Fibroblast of skin of left quadriceps (primary cell): ENCODE results near the gene SKIL.
"Not testable (repeated sequence)": the region's sequence is repeated elsewhere in the genome, so short reads cannot be mapped to it uniquely, and the experiment has no call there.

ENCODE experiments used
- DNase-seq, 2 experiments: peaks; one replicate each; pipeline ENCODE4 v3.0.0-alpha.2; 2013; ENCODE audit warnings: low read depth in 2 of 2

The SKIL gene, protein sequence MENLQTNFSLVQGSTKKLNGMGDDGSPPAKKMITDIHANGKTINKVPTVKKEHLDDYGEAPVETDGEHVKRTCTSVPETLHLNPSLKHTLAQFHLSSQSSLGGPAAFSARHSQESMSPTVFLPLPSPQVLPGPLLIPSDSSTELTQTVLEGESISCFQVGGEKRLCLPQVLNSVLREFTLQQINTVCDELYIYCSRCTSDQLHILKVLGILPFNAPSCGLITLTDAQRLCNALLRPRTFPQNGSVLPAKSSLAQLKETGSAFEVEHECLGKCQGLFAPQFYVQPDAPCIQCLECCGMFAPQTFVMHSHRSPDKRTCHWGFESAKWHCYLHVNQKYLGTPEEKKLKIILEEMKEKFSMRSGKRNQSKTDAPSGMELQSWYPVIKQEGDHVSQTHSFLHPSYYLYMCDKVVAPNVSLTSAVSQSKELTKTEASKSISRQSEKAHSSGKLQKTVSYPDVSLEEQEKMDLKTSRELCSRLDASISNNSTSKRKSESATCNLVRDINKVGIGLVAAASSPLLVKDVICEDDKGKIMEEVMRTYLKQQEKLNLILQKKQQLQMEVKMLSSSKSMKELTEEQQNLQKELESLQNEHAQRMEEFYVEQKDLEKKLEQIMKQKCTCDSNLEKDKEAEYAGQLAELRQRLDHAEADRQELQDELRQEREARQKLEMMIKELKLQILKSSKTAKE

DNA sequence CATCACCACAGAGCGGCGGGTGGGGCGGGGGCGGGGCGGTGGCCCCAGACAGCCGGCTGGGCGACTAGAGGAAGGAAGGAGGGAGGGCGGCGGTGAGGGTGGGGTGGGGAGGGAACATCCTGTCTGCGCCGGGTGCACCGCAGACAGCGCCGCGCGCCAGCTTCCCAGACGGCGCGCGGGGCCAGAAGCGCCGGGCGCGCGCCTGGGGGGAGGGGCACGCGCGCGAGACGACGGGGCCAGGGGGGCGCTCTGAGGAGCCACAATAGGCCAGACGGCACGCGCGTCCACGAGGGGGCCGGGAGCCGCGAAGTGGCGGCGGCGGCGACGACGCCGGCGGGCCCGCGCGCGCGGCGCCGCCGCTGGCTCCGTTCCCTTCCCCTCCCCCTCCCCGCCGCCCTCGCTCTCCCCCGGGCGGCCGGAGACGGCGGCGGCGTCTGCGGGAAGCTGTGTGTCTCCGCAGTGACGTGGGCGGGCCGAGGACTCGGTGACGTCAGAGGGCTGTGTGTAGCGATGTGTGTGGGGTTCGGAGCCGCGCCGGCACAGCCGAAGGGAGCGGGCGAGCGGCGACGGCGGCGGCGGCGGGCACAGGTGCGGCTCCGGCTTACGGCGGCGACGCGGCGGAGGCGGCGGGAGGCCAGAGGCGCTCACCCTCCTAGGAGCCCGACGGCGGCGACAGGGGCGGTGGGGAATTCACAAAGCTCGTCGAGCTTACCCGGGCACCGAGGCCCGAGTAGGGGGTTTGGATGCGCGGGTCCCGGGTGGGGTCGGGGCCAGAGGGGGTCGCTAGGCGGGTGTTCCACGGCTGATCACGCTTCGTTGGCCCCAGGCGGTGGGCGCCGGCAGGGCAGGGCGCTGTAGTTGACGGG, at the start of gene SKIL:
Gene SKIL (plus strand): TSS at position 540 of the 866 bp plus-strand sequence. CDS start 2,617 bp downstream, outside the sequence.
- peak; percentile 93 to 94 for DNase-seq

DNA sequence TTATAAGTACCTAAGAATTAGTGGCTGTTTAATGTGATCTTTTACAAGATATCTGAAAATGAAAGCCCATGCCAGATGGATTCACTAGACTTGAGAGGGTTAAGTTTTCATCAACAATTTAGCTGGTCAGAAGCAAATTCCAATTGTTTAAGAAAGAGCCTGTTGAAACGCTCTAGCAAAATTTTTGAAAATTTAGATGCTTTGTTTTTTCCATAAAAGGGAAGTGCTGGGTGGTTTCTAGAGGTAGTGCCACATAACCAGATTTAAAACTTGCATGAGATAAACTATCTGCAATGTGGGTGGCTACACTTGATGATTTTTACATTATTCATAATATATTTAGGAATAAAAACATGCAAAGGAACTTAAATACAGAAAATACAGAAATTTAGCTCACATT, 48.5 kb upstream of the SKIL start:
- DNase-seq = peak in 1 of 2 experiments; percentile 15

DNA sequence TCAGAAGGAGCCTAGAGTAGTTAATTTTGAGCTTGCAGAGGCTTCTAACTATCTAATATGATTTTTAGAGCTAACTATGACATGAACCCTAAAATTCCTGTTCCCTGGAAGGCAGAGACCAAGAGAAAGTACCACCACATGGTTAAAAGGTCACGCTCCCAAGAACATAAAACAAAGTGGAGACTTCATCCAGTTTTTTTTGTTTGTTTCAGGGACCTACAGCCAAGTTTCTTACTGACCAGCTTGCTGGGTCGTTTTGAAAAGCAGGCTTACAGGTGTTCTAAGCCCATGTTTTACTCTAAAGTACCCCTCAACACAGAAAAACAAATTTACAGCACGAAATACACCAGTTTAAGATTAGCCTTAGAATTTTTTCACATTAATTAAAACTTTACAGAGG, 39.6 kb upstream of the SKIL start:
- DNase-seq = no peak

DNA sequence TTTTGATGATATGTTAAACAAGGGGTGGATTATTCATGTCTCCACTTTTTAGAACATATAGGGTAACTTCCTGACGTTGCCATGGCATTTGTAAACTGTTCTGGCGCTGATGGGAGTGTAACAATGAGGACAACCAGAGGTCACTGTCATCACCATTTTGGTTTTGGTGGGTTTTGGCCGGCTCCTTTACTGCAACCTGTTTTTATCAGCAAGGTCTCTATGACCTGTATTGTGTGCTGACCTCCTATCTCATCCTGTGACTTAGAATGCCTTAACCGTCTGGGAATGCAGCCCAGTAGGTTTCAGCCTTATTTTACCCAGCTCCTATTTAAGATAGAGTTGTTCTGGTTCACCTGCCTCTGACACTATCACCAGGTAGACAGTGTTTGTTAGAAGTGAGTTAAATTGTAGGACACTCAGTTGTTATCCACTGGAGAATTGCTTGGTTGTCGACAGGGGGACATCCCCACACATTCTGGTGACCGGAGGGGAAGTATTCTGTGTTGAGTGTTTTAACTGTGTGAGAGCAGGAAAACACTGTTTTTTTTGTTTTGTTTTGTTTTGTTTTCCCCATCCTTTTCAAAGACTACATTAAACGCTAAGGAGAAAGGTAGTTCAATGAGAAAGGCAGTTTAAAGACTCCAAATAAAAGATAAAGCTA, 36.9 kb upstream of the SKIL start:
- DNase-seq = no peak

DNA sequence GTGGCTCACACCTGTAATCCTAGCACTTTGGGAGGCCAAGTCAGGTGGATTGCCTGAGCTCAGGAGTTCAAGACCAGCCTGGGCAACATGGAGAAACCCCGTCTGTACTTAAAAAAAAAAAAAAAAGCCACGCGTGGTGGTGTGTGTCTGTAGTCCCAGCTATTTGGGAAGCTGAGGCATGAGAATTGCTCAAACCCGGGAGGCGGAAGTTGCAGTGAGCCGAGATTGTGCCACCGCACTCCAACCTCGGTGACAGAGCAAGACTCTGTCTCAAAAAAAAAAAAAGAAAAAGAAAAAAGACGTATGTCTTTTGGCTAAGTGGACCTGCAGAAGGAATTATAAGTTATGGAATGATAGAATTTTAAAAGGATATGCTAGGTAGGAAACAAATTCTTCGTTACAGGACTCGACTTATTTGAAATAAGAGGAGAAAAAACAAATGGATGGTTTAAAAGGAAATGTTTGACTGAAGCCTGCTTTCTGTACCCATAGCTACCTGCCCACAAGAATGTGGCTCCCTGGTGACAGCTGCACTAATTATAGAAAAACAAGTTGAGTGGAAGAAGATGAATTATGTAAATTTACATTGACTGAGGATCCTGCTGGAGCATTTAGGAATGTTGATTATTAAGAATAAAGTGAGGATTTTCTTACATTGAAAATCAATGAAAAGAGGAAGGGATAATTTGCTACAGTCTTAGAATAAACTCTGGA, 36.0 kb upstream of the SKIL start:
- no peak for DNase-seq

DNA sequence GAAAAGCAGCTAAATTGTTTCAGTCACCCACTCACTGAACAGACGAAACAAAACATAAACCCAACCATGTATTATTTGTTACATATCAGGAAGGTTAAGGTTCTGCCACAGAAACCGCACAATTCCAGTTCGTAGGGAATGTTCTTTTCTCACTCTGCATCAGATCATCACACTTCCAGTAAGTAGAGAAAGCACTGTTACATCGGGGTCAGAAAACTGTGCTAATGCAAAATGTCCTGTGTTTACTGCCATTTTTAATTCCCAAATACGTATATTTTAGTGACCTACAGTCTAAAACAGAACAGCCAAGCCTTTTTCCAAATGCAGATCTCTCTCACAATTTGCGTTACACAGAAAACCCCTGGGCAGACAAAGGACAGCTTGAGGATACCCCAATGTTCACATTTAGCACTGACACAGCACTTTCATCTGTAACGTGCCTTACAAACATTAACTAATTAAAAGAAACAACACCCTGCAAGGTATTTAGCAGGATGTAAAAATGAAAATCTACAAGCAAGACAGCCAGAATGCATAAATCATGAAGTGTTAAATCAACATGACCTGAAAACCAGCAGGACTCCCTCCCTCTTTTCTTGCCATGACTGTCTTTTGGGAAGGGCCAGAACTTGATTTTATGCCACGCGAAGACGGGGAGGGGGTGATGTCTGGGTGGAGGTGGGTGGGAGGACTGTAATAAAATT, 34.8 kb upstream of the SKIL start:
- DNase-seq = no peak

DNA sequence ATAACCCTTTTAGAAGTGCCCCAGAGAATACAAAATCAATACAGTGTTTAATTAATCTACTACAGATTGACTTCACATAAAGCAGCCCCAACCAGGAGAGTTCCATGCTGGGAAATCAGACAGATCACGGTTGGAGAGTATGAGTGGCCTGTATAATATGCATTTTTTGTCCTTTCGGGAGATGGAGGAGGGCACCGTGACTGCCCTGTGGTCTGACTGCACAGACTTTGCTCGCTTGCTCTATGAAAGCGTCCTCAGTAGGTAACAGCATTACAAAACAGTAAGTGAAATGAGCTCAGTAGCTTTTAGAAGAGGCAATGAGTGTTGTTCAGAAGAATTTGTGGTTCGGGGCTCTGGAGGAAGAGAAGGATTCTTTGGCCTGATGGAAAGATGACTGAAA, 34.2 kb upstream of the SKIL start:
- DNase-seq = no peak

DNA sequence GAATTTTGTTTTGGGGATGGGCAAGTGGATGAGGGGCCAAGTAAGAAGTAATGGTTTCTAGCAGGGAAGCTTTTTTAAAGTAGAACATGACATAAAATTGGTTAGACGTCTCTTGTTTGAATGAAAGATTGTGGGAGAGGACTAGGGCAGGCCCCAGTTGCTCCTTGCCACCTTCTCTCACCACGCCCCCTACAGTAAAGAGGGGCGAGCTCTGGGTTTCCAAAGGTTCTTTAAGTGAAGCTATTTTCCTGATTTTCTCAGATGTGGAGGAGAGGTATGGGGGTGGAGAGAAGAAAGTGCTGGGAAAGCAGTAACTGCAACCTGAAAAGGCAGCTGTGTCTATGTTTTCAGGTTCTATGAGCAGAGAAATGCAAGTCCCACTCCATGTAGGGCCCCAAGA, 32.6 kb upstream of the SKIL start:
- no peak for DNase-seq

DNA sequence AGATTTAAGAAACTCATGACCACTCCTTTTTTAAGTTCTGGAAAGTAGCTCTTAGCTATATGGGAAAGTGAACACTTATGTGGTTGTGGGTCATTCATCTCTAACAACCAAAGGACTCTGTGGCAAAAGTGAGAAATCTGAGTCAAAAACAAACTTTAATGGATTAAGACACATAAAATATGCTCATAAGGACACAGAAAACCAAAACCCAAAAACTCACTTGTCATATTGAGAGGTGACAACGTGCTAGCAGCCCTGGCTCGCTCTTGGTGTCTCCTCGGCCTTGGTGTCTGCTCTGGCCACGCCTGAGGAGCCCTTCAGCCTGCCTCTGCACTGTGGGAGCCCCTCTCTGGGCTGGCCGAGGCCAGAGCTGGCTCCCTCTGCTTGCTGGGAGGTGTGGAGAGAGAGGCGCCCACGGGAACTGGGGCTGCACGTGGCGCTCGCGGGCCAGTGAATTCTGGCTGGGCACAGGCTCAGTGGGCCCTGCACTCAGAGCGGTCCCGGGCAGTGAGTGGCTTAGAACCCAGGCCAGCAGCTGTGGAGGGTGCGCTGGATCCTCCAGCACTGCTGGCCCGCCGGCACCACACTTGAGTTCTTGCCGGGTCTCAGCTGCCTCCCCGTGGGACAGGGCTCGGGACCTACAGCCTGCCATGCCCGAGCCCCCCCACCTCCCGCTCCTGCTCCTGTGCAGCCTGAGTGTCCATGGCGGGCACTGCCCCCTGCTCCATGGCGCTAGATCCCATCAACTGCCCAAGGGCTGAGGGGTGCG, 30.3 kb upstream of the SKIL start:
- DNase-seq = no peak

DNA sequence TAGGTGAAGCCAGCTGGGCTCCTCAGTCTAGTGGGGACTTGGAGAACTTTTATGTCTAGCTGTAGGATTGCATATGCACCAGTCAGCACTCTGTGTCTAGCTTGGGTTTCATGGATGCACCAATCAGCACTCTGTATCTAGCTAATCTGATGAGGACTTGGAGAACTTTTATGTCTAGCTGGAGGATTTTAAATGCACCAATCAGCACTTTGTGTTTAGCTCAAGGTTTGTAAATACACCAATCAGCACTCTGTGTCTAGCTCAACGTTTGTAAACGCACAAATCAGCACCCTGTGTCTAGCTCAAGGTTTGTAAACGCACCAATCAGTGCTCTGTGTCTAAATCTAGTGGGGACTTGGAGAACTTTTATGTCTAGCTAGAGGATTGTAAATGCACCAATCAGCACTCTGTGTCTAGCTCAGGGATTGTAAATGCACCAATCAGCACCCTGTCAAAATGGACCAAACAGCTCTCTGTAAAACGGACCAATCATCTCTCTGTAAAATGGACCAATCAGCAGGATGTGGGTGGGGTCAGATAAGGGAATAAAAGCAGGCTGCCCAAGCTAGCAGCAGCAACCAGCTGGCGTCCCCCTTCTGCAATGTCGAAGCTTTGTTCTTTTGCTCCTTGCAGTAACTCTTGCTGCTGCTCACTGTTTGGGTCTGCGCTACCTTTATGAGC, 29.5 kb upstream of the SKIL start:
- not testable (repeated sequence) for DNase-seq

DNA sequence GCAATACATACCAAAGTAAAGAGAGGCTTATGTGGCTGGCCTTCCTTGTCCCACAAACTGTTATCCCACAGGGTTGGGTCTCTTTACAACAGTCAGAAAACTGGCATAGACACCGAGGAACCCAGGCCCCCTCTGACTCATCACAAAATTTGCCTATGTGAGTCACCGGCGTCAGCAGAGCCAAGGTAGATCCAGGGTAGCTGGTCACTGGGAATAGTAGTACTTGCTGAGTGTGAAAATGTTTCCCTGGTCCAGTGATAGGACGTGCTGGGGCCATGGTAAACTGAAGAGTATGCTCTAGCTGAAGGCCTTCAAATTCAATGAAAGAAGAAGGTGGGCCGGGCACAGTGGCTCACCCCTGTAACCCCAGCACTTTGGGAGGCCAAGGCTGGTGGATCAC, 27.1 kb upstream of the SKIL start:
- DNase-seq = no peak

DNA sequence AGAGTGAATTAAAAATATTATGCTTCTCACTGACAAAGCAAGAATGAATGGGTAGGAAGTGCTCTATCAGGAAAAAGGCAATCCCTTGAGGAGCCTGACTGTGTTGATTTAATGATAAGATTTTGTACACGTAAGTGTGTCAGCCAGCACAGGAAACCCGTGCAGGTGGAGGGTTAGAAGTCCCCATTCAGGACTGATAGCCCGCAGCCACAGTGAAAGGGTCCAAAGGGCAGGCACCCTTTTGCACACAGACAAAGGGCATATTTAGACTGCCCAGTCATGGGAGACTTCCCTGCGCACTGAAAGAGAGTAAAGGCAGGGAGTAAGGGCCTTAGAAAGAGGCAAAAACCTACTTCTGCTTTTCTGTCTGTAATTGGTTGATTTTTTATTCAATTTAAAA, 26.4 kb upstream of the SKIL start:
- no peak for DNase-seq

DNA sequence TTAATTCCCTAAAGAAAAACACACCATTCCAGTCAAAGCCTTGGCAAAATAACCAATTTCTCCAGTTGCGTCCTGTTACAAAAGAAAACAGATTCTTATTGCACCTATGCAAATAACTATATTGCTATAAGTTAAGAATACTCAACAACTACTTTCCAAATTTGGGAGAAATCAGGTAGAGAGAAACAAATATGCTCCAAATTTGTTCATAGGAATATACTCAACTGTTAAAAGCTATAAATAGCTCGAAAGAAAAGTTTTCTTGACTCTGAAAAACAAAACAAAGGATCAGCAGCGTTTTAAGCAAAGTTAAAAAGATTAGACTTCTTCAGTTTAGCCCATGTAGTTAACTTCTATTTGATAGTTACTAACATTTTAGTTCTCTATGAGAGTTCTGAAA, 20.1 kb upstream of the SKIL start:
- no peak for DNase-seq

DNA sequence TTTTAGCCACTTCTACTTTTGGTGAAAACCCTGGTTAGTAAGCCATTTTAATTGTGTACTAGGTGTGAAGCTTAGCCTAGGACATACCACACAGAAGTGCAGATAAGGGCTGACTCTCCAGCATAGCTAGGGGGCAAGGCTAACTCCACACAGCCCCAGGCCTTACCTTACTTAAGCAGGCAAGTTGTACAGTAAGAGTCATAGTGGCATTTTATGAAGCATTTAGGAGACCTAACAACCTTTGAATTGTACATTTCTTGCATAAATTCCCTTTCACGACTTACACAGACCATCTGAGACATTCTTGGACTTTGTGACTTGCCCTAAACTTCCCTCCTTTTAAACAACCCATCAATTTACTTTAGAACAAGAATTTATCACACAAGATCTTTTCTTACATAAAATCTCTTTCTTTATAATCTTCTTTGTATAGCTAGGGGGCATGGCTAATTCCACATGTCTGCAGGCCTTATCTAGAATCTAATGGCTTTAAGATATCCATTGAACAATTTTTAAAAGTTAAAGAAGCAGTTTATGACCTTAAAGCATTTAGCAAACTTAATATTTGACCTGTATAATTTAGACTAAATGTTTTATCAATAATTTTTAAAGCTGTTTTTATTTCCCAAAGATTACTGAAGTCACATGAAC, 18.7 kb upstream of the SKIL start:
- DNase-seq = no peak

DNA sequence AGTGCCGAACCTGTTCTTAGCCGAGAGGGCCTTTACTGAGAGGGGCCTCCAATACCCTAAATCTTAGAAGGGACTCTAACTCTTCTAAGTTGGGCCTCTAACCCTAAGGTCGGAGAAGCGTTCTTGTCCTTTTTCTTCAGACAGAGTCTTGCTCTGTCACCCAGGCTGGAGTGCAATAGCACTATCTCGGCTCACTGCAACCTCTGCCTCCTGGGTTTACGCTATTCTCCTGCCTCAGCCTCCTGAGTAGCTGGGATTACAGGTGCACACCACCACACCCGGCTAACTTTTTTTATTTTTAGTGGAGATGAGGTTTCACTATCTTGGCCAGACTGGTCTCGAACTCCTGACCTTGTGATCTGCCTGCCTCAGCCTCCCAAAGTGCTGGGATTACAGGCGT, 15.2 kb upstream of the SKIL start:
- DNase-seq = not testable (repeated sequence)

DNA sequence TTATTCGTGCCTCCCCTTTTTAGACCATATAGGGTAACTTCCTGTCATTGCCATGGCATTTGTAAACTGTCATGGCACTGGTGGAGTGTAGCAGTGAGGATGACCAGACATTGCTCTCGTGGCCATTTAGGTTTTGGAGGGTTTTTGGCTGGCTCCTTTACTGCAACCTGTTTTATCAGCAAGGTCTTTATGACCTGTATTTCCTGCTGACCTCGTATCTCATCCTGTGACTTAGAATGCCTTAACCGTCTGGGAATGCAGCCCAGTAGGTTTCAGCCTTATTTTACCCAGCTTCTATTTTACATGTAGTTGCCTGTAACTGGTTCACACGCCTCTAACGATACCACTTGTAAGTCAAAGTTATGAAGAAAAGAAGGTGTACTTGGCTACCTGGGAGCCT, 13.7 kb upstream of the SKIL start:
- DNase-seq = not testable (repeated sequence)

DNA sequence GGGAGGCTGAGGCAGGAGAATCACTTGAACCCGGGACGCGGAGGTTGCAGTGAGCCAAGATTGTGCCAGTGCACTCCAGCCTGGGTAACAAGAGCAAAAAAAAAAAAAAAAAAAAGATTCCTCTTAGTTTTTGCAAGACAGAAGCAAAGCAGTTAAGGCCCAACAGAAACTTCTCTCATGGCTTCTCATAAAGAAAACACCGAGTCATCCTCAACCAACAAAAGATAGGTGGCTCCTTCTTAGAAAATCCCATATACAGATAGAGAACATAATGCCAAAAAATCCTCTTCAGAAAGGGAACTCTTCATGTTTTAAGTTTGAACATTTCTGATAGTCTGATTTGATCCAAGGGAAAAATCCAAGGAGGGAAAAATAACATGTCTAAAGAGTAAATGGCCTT, 12.5 kb upstream of the SKIL start:
- DNase-seq = no peak

DNA sequence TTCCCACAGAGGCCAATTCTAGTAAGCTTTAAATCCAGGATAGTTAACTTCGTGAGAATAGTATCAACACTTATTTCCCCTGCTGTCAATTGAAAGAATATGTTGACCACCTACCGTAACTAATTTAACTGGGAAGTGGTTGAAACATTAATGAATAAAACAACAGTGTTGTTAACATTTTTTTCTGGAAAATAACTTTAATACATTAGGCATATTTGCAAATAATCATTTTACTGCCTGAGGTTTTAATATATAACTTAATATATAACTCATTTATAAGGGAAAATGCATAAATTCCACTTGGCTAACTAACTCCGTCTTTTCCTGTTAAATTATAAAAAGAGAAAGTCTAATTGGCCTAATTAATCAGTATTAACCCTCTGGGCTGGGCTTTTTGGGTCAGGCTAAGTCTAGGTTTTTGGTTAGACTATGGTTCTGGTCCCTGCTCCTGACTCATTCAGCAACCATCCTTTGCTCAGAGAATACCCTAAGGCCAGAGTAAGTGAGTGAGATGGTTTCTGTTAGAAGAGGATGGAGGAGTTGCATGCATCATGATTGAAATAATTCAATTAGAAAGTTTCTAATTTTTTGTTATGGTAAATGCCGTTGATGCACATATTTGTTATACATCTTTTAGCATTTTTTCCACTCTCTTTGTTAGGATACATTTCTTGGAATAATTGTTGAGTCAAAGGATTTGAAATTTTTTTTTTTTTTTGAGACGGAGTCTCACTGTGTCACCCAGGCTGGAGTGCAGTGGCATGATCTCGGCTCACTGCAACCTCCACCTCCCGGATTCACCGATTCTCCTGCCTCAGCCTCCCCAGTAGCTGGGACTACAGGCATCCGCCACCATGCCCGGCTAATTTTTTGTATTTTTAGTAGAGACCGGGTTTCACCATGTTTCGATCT, 10.8 kb upstream of the SKIL start:
- DNase-seq = no peak
